Measurements from ENCODE around the gene RAB30. TPM values are rescaled to one million over a fixed set of nuclear protein-coding genes. Genes with fewer than 3 reads are reported as not detected.
A peak's percentile ranks its signal among the peaks of the same experiment; 100 is the strongest.

The RAB30 gene
- total and polyA plus RNA-seq, 9 of the 15 experiments (the other 6 are each of a cell fraction or from before 2014, with no cell fraction given): 0.29 to 1.3 (median 1.0) TPM

DNA sequence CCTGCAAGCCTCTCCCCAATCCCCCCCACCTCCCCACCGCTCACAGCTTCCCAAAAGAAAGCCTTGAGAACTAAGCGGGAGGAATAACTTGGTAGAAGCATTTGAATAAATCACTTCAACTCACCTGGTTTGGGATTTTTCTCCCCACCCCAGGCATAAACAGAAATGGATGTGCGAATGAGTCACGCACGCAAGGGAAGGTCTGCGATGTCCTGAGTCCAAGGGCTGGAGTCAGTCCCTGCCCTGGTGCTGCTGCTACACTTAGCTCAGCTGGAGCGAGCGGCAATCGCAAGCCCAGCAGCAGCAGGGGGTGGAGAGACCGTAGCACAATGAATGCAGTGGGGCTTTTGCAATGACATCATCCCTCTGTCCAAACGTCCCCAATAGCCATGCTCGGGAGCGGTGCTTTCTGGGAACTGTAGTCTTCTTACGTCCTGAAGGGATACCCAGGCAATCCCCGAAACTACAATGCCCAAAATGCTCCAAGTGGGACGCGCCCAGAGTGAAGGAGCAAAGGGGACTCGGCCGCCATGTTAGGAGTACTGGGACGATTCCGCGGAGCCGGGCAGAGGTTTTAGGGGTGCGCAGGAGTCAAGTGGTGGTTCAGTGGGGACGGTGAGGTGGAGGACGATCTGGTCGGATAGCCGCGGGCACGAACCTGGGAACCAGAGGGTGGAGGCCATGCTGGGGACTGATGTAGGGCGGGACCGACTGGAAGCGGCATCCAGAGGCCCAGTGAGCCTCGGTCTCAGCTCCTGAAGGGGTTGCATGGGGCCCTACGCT is at the start of gene RAB30 (continued):
- no peak for TF ChIP-seq BDP1 (IDR thresholded peaks at IDR 0.05; ENCODE audit: insufficient read depth, insufficient read length)
- 0 out of 2 replicates have a peak, but pooled peaks have one; percentile 57 for TF ChIP-seq ZNF57 (CRISPR knock-in tag; IDR thresholded peaks at IDR 0.05)
- 0 out of 2 replicates have a peak, but pooled peaks have one; percentile 21 for TF ChIP-seq BHLHE40 (IDR thresholded peaks at IDR 0.05; ENCODE audit: low read length)
- no peak for TF ChIP-seq PCBP1 (IDR thresholded peaks at IDR 0.05; ENCODE audit: low read depth, low read length, poor library complexity, severe bottlenecking)
- peak; percentile 64; the same call in 1 of the 2 replicates for TF ChIP-seq JUNB (CRISPR knock-in tag; conservative IDR thresholded peaks at IDR 0.05)
- peak; percentile 80 for TF ChIP-seq SP1 (CRISPR knock-in tag; IDR thresholded peaks at IDR 0.05)
- TF ChIP-seq SIN3A (IDR thresholded peaks at IDR 0.05; ENCODE audit: borderline replicate concordance in 2 of 2, control insufficient read depth in 1 of 2, low read depth in 2 of 2, low read length in 2 of 2): peak; percentile 56 to 59; a peak in 2 of 4 replicates
- peak; percentile 88 for TF ChIP-seq CREB1 (IDR thresholded peaks at IDR 0.05)
- TF ChIP-seq CREB1 (CRISPR knock-in tag; IDR thresholded peaks at IDR 0.05): peak; percentile 81
- TF ChIP-seq ZNF780A (CRISPR knock-in tag; IDR thresholded peaks at IDR 0.05): no peak
- TF ChIP-seq NFATC3 (IDR thresholded peaks at IDR 0.05): no peak
- TF ChIP-seq RHOXF2B (CRISPR knock-in tag; conservative IDR thresholded peaks at IDR 0.05): no peak
- TF ChIP-seq LCOR (CRISPR knock-in tag; IDR thresholded peaks at IDR 0.05): peak; percentile 97
- peak; percentile 90 for TF ChIP-seq CTBP1 (IDR thresholded peaks at IDR 0.05; ENCODE audit: borderline replicate concordance)
- no peak for TF ChIP-seq KDM2B (CRISPR knock-in tag; IDR thresholded peaks at IDR 0.05)
- peak; percentile 74; the same call in 1 of the 2 replicates for TF ChIP-seq ELF4 (CRISPR knock-in tag; IDR thresholded peaks at IDR 0.05)
- TF ChIP-seq DNMT1 (IDR thresholded peaks at IDR 0.05): no peak
- no peak for TF ChIP-seq ATF1 (CRISPR knock-in tag; IDR thresholded peaks at IDR 0.05)
- TF ChIP-seq ATF1 (tag; IDR thresholded peaks at IDR 0.05): peak; percentile 94
- peak; percentile 25 for TF ChIP-seq ASH1L (IDR thresholded peaks at IDR 0.05; ENCODE audit: borderline replicate concordance, low read depth, partially characterized antibody)
- TF ChIP-seq NCOA2 (IDR thresholded peaks at IDR 0.05; ENCODE audit: partially characterized antibody in 2 of 2): peak in 1 of 2 experiments; percentile 92
- TF ChIP-seq, protein P1, sequence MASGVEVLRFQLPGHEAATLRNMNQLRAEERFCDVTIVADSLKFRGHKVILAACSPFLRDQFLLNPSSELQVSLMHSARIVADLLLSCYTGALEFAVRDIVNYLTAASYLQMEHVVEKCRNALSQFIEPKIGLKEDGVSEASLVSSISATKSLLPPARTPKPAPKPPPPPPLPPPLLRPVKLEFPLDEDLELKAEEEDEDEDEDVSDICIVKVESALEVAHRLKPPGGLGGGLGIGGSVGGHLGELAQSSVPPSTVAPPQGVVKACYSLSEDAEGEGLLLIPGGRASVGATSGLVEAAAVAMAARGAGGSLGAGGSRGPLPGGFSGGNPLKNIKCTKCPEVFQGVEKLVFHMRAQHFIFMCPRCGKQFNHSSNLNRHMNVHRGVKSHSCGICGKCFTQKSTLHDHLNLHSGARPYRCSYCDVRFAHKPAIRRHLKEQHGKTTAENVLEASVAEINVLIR (CRISPR knock-in tag; IDR thresholded peaks at IDR 0.05): peak; percentile 49; the same call in 1 of the 2 replicates
- TF ChIP-seq SLC30A9 (CRISPR knock-in tag; IDR thresholded peaks at IDR 0.05): no peak
- TF ChIP-seq, protein P2, sequence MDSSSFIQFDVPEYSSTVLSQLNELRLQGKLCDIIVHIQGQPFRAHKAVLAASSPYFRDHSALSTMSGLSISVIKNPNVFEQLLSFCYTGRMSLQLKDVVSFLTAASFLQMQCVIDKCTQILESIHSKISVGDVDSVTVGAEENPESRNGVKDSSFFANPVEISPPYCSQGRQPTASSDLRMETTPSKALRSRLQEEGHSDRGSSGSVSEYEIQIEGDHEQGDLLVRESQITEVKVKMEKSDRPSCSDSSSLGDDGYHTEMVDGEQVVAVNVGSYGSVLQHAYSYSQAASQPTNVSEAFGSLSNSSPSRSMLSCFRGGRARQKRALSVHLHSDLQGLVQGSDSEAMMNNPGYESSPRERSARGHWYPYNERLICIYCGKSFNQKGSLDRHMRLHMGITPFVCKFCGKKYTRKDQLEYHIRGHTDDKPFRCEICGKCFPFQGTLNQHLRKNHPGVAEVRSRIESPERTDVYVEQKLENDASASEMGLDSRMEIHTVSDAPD (CRISPR knock-in tag; IDR thresholded peaks at IDR 0.05): no peak
- TF ChIP-seq ZNF583 (CRISPR knock-in tag; IDR thresholded peaks at IDR 0.05): 0 out of 2 replicates have a peak, but pooled peaks have one; percentile 8
- TF ChIP-seq SAP30 (IDR thresholded peaks at IDR 0.05; ENCODE audit: borderline replicate concordance, insufficient read depth, low read depth, low read length, poor library complexity, severe bottlenecking): peak; percentile 15
